ENCODE data around the gene NHEJ1. TPM values are rescaled to one million over a fixed set of nuclear protein-coding genes. Genes with fewer than 3 reads are reported as not detected.
A peak's percentile ranks its signal among the peaks of the same experiment; 100 is the strongest.

The NHEJ1 gene
- total and polyA plus RNA-seq, 2 of the 13 experiments (the other 11 are each of a cell fraction or from before 2014, with no cell fraction given) = 30.0 to 30.7 TPM

- no peak for TF ChIP-seq ZNF790 (CRISPR knock-in tag; IDR thresholded peaks at IDR 0.05; ENCODE audit: borderline replicate concordance)
- TF ChIP-seq ERF (CRISPR knock-in tag; IDR thresholded peaks at IDR 0.05) = no peak
- TF ChIP-seq ZNF776 (CRISPR knock-in tag; IDR thresholded peaks at IDR 0.05) = no peak
- no peak for TF ChIP-seq ZNF207 (IDR thresholded peaks at IDR 0.05; ENCODE audit: borderline replicate concordance)
- no peak for TF ChIP-seq FOXC1 (CRISPR knock-in tag; IDR thresholded peaks at IDR 0.05; ENCODE audit: borderline replicate concordance)
- peak; percentile 63 for TF ChIP-seq ARID5B (CRISPR knock-in tag; IDR thresholded peaks at IDR 0.05)
- TF ChIP-seq ZNF777 (CRISPR knock-in tag; IDR thresholded peaks at IDR 0.05) = no peak
- no peak for TF ChIP-seq ZNF564 (CRISPR knock-in tag; IDR thresholded peaks at IDR 0.05)
- TF ChIP-seq AGO1 (IDR thresholded peaks at IDR 0.05; ENCODE audit: low read depth, low read length, poor library complexity, severe bottlenecking) = no peak
- peak; percentile 37; the same call in 1 of the 2 replicates for TF ChIP-seq SP5 (CRISPR knock-in tag; IDR thresholded peaks at IDR 0.05; ENCODE audit: borderline replicate concordance, low read depth)
- TF ChIP-seq HNRNPK (IDR thresholded peaks at IDR 0.05; ENCODE audit: low read depth, low read length, poor library complexity, severe bottlenecking) = no peak
- no peak for TF ChIP-seq SKI (IDR thresholded peaks at IDR 0.05; ENCODE audit: partially characterized antibody)
- no peak for TF ChIP-seq ZSCAN9 (CRISPR knock-in tag; IDR thresholded peaks at IDR 0.05; ENCODE audit: borderline replicate concordance)
- no peak for TF ChIP-seq KDM1A (CRISPR knock-in tag; IDR thresholded peaks at IDR 0.05)
- no peak for TF ChIP-seq ZBTB37 (CRISPR knock-in tag; IDR thresholded peaks at IDR 0.05)
- TF ChIP-seq RARG (CRISPR knock-in tag; IDR thresholded peaks at IDR 0.05; ENCODE audit: low read depth) = no peak
- no peak for TF ChIP-seq MIER3 (CRISPR knock-in tag; IDR thresholded peaks at IDR 0.05; ENCODE audit: borderline replicate concordance)
- no peak for TF ChIP-seq MTA1 (CRISPR knock-in tag; IDR thresholded peaks at IDR 0.05; ENCODE audit: borderline replicate concordance)
- no peak for TF ChIP-seq SAFB2 (CRISPR knock-in tag; IDR thresholded peaks at IDR 0.05; ENCODE audit: borderline replicate concordance, low read depth)
- peak; percentile 56; the same call in 1 of the 2 replicates for TF ChIP-seq RERE (CRISPR knock-in tag; IDR thresholded peaks at IDR 0.05; ENCODE audit: low read depth)
- TF ChIP-seq JUNB (CRISPR knock-in tag; IDR thresholded peaks at IDR 0.05; ENCODE audit: borderline replicate concordance) = no peak
- TF ChIP-seq FOXO1 (CRISPR knock-in tag; IDR thresholded peaks at IDR 0.05) = no peak
Observed at GRCh38 chr2:219131327-219131726, 29.3 kb downstream of the NHEJ1 start (continued).

Data from HepG2 (cell line).